Heart left ventricle (tissue), 16 donors: Measurements from ENCODE around the gene SFT2D1. TPM values are rescaled to one million over a fixed set of nuclear protein-coding genes. Genes with fewer than 3 reads are reported as not detected.
A peak's percentile ranks its signal among the peaks of the same experiment; 100 is the strongest.

Experiments
- ATAC-seq, 4 donors: fragments of 200-7000 bp; cut with Tn5 transposase; one replicate each; pipeline ENCODE4 v1.9.1; 2020 to 2022; ENCODE audit warnings: moderate library complexity in 4 of 4, mild to moderate bottlenecking in 3 of 4, moderate number of reproducible peaks in 1 of 4
- DNase-seq, 5 donors: peaks; one replicate each; pipeline ENCODE4 v3.0.0-alpha.2; 2020
- H3K27ac ChIP-seq, 12 donors: fragments of 200-600 bp; sonication (generic) in 4 of 12; one replicate each; pipeline versions ENCODE4 v1.5.0 to v1.8.0; 2016 to 2022; ENCODE audit warnings: mild to moderate bottlenecking in 2 of 12
- H3K27me3 ChIP-seq, 9 donors: fragments of 200-600 bp; sonication (generic) in 2 of 9; one replicate each; pipeline versions ENCODE4 v1.5.1 to v1.8.0; 2016 to 2022; ENCODE audit warnings: mild to moderate bottlenecking in 3 of 9
- H3K36me3 ChIP-seq, 9 donors: fragments of 200-600 bp; sonication (generic) in 2 of 9; one replicate each; pipeline versions ENCODE4 v1.5.0 to v1.8.0; 2018 to 2022; ENCODE audit warnings: mild to moderate bottlenecking in 2 of 9
- H3K4me1 ChIP-seq, 12 donors: fragments of 200-600 bp; sonication (generic) in 4 of 12; one replicate each; pipeline versions ENCODE4 v1.5.0 to v1.8.0; 2016 to 2022; ENCODE audit warnings: mild to moderate bottlenecking in 3 of 12
- H3K4me3 ChIP-seq, 12 donors: fragments of 200-600 bp; sonication (generic) in 4 of 12; one replicate each; pipeline versions ENCODE4 v1.5.0 to v1.8.0; 2017 to 2022; ENCODE audit warnings: mild to moderate bottlenecking in 9 of 12, moderate library complexity in 4 of 12
- H3K9me3 ChIP-seq, 12 donors: fragments of 200-600 bp; sonication (generic) in 4 of 12; one replicate each; pipeline versions ENCODE4 v1.5.0 to v1.8.0; 2016 to 2022; ENCODE audit warnings: mild to moderate bottlenecking in 1 of 12
- CTCF ChIP-seq, 12 donors: fragments of 200-600 bp; sonication (generic) in 4 of 12; IDR thresholded peaks; one replicate each; pipeline versions ENCODE4 v1.5.0 to v1.8.0; 2018 to 2022; ENCODE audit warnings: antibody characterized with exemption in 12 of 12, mild to moderate bottlenecking in 5 of 12
- POLR2A ChIP-seq, 2 donors: fragments of 450-650 bp; IDR thresholded peaks; one replicate each; pipeline ENCODE4 v1.6.1; 2017; ENCODE audit warnings: antibody characterized with exemption in 2 of 2, mild to moderate bottlenecking in 2 of 2, moderate library complexity in 2 of 2
- WGBS, 4 donors: extraction: QIAGEN DNeasy Blood & Tissue Kit in 2 of 4; methylation state at CpG; one replicate each; pipeline versions ENCODE4 v1.1.5 to v1.1.7; 2013 to 2018; 5-methylcytosine and 5-hydroxymethylcytosine counted together
- intact Hi-C, 10 donors: fragments of 100-400 bp; cut with DNase I; formaldehyde crosslinking; loops; one replicate each; pipeline versions ENCODE4 v1.11.1 to v1.14.2; 2022
- polyA plus RNA-seq, 2 donors: library from polyadenylated mRNA; stranded (reverse); fragments of 200-250 nt; gene quantifications; one replicate each; pipeline ENCODE4 v1.2.3, GENCODE V29; 2013
- total RNA-seq, 9 donors: library from RNA; depleted of rRNA in 2 of 9; stranded (reverse); fragments of >200 nt in 2 of 9; fragmentation: NEBNext Ultra II Directional in 3 of 9; extraction: Animal tissue kit (Norgen Biotek cat#: 25700) in 3 of 9; gene quantifications; one replicate each; pipeline versions ENCODE4 v1.1.0 to v1.2.4, GENCODE V29; 2016 to 2023
- donor health status: ischemic (EF 13 %, LVEDD 7.1; RV severe dilation, severe dysfunction).
- donor health status: healthy with polysubstance abuse.
- donor health status: DM: no; HTN: yes; CAD: no.
- donor health status: DM: no; HTN: no; CAD: no.
- donor health status: ischemic (EF 25% LVEDD 6.9; RV normal size, moderate dysfunction).
- donor health status: ischemic (EF 25% LVEDD 5.7; RV mildly dilated, moderate dysfunction).
- donor health status: healthy.
- donor health status: DM: yes; HTN: yes; CAD: no.
- donor health status: ischemic (EF 35%, LVEDD 5.7; RV mildly dilated, moderate dysfunction).
- donor health status: nonischemic (EF 11% LVEDD 7.7; RV severe dilation, severe dysfunction).
- donor health status: DM: yes; HTN: yes; CAD: no.
- donor health status: PGD.
- donor health status: ischemic (EF 29% LVEDD 5.4; RV normal size, mild dysfunction).
- donor health status: nonischemic (EF 23%, LVEDD 6.1; RV moderate dilation, normal function).

Gene SFT2D1
- total and polyA plus RNA-seq, 11 donors = 16.8 to 41.5 (median 22.2) TPM

- Histone ChIP-seq H3K4me1 (peaks cover 0 to 42% (median 28%) of the 10 kb centered on the region in 12 donors), H3K27ac (no peak overlapping the region), H3K9me3 (no peaks in the 10 kb centered on the region), H3K36me3 (peaks cover 0 to 6% (median 0%) of the 10 kb centered on the region in 9 donors), H3K27me3 (no peaks in the 10 kb centered on the region), H3K4me3 (no peak overlapping the region)
- intact Hi-C loops = loop anchor here in 4 of 10 donors (5.0 kb wide), 1 partner anchor 38 kb away; the partner anchor contains the start of gene MPC1 (in 4 of the 4)
- no peak for DNase-seq
- no peak for TF ChIP-seq CTCF (IDR thresholded peaks at IDR 0.05)
- no peak for TF ChIP-seq POLR2A (IDR thresholded peaks at IDR 0.05)
- ATAC-seq = no peak
- WGBS, 4 donors = 92 to 97% (median 93%) methylated on average over 8 of the region's 8 CpGs
Observed at GRCh38 chr6:166344240-166344639, 1.9 kb upstream of the SFT2D1 start.

GRCh38 chr6:166343150-166343487 lies 774 bp upstream of the SFT2D1 start:
- DNase-seq = no peak
- H3K4me1 ChIP-seq = peaks cover 0 to 54% (median 31%) of the 10 kb centered on the region in 12 donors
- no peaks in the 10 kb centered on the region for H3K9me3 ChIP-seq
- peak overlapping the region; percentile 54 to 99 (median 91) for H3K27ac ChIP-seq
- ATAC-seq = no peak
- intact Hi-C loops = loop anchor here in 7 of 10 donors (2.0 to 5.0 kb wide), 3 partner anchors 22 to 40 kb away; partner anchors contain the start of gene MPC1 (in 7 of the 7)
- peaks cover 0 to 6% (median 0%) of the 10 kb centered on the region in 9 donors for H3K36me3 ChIP-seq
- TF ChIP-seq CTCF (IDR thresholded peaks at IDR 0.05) = no peak
- no peak for TF ChIP-seq POLR2A (IDR thresholded peaks at IDR 0.05)
- WGBS, 4 donors = 46 to 55% (median 50%) methylated on average over 3 of the region's 3 CpGs
- H3K27me3 ChIP-seq = no peaks in the 10 kb centered on the region
- peak overlapping the region; percentile 67 to 99 (median 96) for H3K4me3 ChIP-seq

GRCh38 chr6:166341977-166342348 lies 382 bp downstream of the SFT2D1 start:
- Histone ChIP-seq H3K4me1 (peaks cover 0 to 58% (median 35%) of the 10 kb centered on the region in 12 donors), H3K36me3 (peaks cover 0 to 17% (median 7%) of the 10 kb centered on the region in 9 donors), H3K27ac (peak overlapping the region; percentile 54 to 99 (median 91)), H3K27me3 (no peaks in the 10 kb centered on the region), H3K4me3 (peak overlapping the region; percentile 67 to 99 (median 96)), H3K9me3 (no peaks in the 10 kb centered on the region)
- no peak for TF ChIP-seq POLR2A (IDR thresholded peaks at IDR 0.05)
- TF ChIP-seq CTCF (IDR thresholded peaks at IDR 0.05) = no peak
- intact Hi-C loops = loop anchor here in 8 of 10 donors (1.0 to 5.0 kb wide), 4 partner anchors 23 to 41 kb away; partner anchors contain the start of gene MPC1 (in 7 of the 8)
- DNase-seq (no peak), ATAC-seq (peak in 1 of 4 donors; percentile 12)
- 0 to 1% (median 1%) methylated on average over 15 to 16 of the region's 16 CpGs for WGBS, 4 donors

GRCh38 chr6:166341464-166341863 lies 881 bp downstream of the SFT2D1 start:
- TF ChIP-seq POLR2A (IDR thresholded peaks at IDR 0.05) = no peak
- TF ChIP-seq CTCF (IDR thresholded peaks at IDR 0.05) = no peak
- intact Hi-C loops = loop anchor here in 4 of 10 donors (5.0 kb wide), 1 partner anchor 41 kb away; the partner anchor contains the start of gene MPC1 (in 4 of the 4)
- WGBS, 4 donors = 26 to 35% (median 28%) methylated on average over 7 of the region's 7 CpGs
- peak overlapping the region in 8 of 12 donors; percentile 74 to 99 (median 94) for H3K27ac ChIP-seq
- H3K4me3 ChIP-seq = peak overlapping the region; percentile 67 to 99 (median 96)
- H3K36me3 ChIP-seq = peaks cover 0 to 21% (median 12%) of the 10 kb centered on the region in 9 donors
- H3K9me3 ChIP-seq = no peaks in the 10 kb centered on the region
- DNase-seq (no peak), ATAC-seq (no peak)
- H3K4me1 ChIP-seq = peaks cover 0 to 59% (median 35%) of the 10 kb centered on the region in 12 donors
- H3K27me3 ChIP-seq = no peaks in the 10 kb centered on the region
